GM19025 (cell line): ENCODE data around the gene PEX1.
"Not testable (repeated sequence)": the region's sequence is repeated elsewhere in the genome, so short reads cannot be mapped to it uniquely, and the experiment has no call there.

Experiments used
- ATAC-seq: cut with Tn5 transposase; IDR thresholded peaks from one replicate; pipeline ENCODE4 v1.9.1; 2021; ENCODE audit warnings: mild to moderate bottlenecking, low read depth, moderate library complexity; ENCODE audit not compliant: unreplicated experiment

Gene PEX1

DNA sequence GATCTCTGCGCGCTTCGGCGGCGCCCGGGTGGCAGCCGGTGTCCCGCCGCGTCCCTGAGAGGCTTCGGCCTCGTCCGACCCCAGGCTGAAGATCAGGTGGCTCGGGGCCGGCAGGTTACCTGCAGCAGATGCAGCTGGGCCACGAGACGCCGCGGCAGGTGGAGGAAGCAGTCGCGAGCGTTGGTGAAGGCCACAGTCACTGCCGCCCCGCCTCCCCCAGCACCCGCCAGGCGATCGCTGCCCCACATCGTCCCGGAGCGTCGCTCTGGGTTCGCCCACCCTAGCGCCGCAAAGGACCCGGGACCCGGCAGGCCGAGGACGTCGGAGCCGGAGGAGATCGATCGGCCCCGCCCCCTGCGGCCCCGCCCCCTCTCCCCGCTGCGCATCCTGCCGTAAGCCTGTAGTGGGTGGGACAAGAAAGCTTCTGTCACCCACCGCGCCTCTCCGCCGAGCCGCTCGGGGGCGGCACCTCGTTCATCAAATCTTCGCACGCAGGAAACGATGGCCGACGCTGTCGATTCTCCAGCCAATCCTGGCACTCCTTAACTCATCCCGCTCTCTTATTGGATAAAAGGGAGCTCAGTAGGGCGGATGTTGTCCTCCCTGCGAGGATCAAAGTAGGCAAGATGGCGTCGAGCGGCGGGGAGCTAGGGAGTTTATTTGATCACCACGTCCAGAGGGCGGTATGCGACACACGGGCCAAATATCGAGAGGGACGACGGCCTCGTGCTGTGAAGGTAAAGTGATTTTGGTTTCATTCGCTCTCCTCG is at the start of gene PEX1, which contains the start of gene RBM48:
TSS of gene PEX1 (minus strand) at position 333 of the 770 bp plus-strand sequence. CDS start at position 248, 85 bp downstream.
TSS of gene RBM48 (plus strand) at position 608 of the 770 bp plus-strand sequence. CDS start at position 627, 19 bp downstream.
- peak; percentile 93 for ATAC-seq

GRCh38 chr7:92576296-92576695 is 48.0 kb upstream of the PEX1 start:
- no peak for ATAC-seq

- no peak for ATAC-seq
Measured at GRCh38 chr7:92569137-92569536, 40.8 kb upstream of the PEX1 start.

DNA sequence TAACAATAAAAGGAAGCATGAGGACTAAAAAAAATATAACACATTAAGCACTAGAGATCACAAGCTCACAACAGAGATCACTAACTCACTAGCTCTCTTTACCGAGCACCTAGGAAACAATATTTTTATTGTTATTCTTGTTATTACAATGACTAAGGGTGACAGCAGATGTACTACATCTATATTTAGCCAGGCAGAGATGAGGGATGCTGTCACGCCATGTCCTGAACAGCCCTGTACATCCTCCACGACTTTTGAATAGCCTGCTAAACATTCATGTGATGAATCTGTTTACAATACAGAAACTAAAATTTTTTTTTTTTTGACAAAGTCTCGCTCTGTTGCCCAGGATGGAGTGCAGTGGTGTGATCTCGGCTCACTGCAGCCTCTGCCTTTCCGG is 39.1 kb upstream of the PEX1 start:
- no peak for ATAC-seq

DNA sequence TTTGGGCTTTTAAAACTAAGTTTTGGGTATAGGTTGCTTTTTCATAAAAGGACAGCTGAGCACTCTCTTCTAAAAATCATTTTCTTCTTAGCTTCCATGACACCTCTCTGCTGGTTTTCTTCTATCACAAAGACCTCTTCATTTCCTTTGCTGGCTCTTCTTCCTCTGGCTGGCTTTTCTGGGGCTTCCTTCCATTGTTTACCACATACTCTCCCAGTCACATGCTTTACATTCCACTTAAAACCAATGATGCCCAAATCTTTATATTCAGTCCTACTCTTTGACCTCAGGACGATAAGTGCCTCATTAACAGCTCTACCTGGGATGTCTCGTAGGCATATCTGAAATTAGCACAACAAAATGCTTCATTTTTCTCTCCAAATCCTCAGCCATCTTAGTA is 35.0 kb upstream of the PEX1 start:
- no peak for ATAC-seq

DNA sequence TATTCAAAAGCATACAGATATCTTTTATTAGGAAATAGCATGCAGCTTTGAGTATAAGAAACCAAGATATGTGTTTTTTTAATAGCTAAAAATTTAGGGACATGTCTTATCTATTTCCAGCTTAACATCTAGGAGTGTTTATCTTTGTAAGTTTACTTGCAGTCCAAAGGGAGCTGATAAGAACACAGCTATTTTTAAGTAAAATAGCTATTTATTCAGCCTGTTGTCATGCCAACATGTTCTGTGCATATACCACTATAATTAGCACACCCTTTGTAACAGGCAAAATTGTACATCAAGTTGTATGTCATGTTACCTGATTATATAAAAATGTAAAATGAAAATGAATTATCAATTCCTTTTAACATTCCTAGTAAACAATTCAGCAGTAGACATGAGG is 32.3 kb upstream of the PEX1 start:
- no peak for ATAC-seq

GRCh38 chr7:92557808-92558362 is 29.6 kb upstream of the PEX1 start:
- no peak for ATAC-seq

- no peak for ATAC-seq
Measured at GRCh38 chr7:92557249-92557648, 28.9 kb upstream of the PEX1 start.

GRCh38 chr7:92550194-92550593 is 21.9 kb upstream of the PEX1 start:
- ATAC-seq: no peak

DNA sequence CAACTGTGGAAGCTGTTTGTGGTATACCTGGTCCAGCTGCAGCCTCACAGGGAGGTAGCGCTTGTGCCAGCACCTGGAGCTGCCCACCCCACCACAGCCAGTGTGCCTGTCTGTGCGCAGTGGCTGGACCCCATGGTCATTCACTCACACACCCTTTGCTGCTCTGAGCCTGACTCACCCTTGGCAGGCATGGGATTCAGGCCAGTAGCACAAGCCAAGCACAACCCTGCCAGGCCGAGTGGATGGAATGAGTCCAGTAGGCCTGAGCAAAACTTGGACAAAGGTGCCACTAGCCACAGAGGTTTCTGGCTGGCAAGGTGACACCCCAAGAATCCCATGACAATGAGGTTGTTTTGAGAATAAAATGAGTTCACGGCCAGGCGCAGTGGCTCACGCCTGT is 19.3 kb upstream of the PEX1 start:
- no peak for ATAC-seq

DNA sequence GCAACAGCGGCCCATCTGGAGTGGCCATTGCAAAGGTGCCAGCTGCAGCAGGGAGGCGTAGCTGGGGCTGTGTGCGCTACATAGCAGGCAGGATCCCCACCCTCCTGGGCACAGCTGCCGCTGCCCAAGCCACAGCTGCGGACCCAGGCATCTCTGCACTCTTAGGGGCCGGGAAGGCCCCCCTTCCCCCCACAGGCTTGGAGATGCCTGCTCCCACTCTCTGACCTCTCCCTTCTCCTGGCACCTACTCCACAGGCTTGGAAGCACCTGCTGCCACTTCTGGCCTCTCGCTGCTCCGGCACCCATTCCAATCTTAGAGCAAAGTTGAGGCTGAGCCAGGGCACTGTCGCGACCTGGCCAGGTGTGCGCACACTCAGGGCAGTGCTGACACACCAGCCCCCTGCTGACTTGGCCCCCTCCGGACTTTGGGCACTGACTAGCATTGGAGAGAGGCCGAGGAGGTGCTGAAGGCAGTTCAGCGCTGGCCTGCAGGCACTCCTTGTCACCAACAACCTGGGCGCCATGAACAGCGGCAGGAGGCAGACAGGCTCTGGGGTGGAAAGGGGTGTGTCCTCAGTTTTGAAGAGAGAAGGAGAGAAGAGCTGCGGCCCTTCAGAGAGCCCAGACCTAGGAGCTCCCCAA is 18.7 kb upstream of the PEX1 start:
- ATAC-seq: no peak

GRCh38 chr7:92545116-92545515 is 16.8 kb upstream of the PEX1 start:
- not testable (repeated sequence) for ATAC-seq

GRCh38 chr7:92543542-92543941 is 15.2 kb upstream of the PEX1 start:
- not testable (repeated sequence) for ATAC-seq

GRCh38 chr7:92534572-92534971 is 6.3 kb upstream of the PEX1 start:
- no peak for ATAC-seq

DNA sequence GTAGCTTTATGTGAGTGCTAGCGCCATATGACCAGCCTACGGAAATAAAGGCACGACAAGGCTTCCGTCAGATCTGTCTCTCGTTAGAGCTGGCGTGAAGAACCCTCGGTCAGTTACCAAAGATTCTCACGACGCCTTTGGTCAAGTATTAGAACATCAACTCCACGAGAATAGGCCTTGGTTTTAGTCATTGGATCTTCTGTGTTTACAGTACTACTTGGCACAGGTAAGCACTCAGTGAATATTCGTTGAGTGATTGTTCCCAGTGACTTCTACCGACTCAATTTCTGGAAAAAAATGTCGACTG is 591 bp upstream of the PEX1 start:
- peak; percentile 1 for ATAC-seq

DNA sequence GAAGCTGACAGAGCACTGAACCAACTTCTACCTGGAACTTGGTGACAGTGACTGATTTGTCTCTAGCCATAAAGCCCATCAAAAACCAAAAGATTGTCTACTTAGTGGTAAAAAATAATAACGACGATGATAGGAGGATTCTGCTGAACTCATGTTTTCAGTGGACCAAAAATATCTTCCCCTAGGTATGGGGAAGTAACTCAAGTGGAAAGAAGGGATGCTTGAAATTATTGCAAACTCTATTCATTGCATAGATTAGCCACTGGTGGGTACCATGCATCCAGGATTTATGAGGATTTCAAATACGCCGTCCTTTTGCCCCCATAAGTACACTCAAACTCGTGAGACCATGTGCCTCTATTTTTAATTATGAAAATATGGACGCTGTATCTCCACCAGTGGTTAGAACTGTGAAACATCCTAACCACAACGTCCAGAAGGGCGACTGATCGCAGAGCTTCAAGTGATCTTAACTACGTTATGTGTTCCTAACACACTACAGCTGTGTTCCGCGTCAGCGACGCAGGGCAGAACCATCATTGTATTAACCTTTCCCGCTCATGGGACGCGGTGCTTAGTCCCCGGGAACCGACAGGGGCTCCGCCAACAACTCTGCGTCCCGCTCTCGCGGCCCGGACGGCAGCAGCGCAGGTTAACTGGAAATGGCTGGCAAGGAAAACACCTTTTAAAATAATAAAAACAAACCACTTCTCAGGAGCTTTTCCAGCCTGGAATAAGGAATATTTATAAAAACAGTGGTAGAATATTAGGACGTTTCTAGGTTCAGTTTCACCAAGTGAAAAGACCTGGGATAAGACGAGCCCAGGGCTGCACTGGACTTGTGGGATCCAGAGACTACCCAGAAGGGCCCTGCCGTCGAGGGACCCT is 776 bp downstream of the PEX1 start:
- peak; percentile 15 for ATAC-seq

- ATAC-seq: no peak
Measured at GRCh38 chr7:92523110-92523509, 5.2 kb downstream of the PEX1 start.

DNA sequence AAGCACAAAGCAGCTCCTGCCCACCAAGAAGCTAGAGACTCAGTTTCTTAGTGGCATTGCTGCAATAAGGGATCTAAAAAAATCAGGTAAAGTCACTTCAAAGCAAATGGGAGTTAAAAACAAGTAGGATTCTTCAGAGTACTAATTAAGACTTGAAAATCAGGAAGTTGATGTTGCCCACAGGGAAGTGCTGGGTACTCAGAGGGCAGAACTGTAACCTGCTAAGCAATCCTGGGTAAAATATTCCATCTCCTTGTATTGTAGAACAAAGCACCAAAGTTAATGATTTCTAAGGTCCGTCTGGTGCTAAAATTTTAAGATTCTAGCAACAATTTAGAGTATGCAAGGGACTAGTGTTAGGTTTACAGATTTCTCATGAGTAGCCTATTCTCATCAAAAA is 8.3 kb downstream of the PEX1 start:
- ATAC-seq: no peak

DNA sequence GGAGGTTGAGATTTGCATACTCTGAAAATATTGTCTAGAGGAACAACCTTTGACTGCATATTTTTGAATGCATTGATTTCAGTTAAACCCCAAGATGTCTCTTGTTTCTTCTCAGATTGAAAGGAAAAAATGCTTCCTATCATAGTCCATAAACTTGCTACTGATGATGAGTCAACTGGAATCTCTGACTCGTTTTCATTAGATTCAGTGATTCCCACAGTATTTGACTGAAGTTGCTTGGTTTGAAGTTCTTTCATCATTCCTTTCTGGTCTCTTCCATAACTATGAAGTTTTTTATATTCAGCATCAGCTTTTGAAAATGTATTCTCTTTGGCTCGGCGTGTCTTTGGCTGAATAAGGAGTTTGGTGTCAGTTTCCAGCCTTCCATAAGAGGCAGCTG is 10.7 kb downstream of the PEX1 start:
- no peak for ATAC-seq

DNA sequence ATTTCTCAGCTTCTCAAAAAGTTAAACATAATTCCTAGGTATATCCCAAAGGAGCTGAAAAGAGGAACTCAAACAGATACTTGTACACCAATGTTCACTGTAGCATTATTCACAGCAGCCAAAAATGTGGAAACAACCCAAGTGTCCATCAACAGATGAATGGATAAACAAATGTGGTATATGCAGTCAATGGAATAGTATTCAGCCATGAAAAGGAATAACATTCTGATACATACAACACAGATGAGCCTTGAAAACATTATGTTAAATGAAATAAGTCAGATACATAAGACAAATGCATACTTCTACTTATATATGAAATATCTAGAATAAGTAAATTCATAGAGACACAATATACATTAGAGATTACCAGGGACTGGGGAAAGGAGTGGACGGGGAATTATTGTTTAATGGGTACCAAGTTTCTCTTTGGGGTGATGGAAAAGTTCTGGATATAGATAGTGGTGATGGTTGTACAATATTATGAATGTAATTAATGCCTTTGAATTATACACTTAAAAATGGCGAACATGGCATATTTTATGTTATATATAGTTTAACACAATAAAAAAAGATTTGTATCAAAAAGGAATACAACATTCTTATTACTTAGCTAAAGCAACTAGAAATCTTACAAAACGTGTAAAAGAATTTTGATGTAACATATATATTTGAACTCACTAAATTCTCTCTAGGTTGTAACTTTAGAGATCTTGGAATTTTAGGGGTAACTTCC is 15.0 kb downstream of the PEX1 start:
- ATAC-seq: no peak
